ENCODE results near the gene TMEM9. TPM values are rescaled to one million over a fixed set of nuclear protein-coding genes. Genes with fewer than 3 reads are reported as not detected.
A peak's percentile ranks its signal among the peaks of the same experiment; 100 is the strongest.

TMEM9 gene
- total and polyA plus RNA-seq, 9 of the 15 experiments (the other 6 are each of a cell fraction or from before 2014, with no cell fraction given) = 30.4 to 107 (median 67.6) TPM

DNA sequence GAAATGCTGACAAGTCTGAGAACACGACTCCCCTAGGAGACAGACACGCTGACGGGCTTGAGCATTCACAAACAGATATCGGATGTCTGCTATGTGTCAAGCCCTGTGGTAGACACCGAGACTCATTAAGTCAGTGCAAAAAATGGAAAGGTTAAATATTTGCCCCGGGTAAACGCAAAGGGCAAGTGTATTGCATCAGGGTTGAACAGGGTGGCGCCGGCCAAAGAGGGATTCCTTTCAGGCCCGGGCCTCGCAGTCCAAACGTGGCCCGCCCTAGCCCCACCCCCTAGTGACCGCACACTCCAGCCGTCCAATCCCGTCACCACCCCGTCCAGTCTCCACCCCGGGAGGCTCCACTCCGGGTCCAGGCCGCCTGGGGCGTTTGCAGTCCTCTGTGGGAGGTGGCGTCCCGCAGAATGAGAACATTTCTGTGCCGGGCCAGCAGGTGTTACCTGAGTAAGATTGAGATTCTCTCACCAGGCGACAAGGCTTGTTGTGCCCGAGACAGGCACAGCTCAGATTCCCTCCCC, 16.3 kb upstream of the TMEM9 start (continued):
- TF ChIP-seq ZNF239 (CRISPR knock-in tag; IDR thresholded peaks at IDR 0.05) (no peak), CEBPB (tag; IDR thresholded peaks at IDR 0.05) (peak; percentile 95), MBD2 (IDR thresholded peaks at IDR 0.05; ENCODE audit: borderline replicate concordance, low read depth) (peak; percentile 43; the same call in 1 of the 2 replicates), ZNF79 (CRISPR knock-in tag; IDR thresholded peaks at IDR 0.05; ENCODE audit: low read depth) (no peak), MXI1 (IDR thresholded peaks at IDR 0.05; ENCODE audit: low read depth, low read length) (no peak), ATF1 (CRISPR knock-in tag; IDR thresholded peaks at IDR 0.05) (no peak), ATF1 (tag; IDR thresholded peaks at IDR 0.05) (peak; percentile 80), CTBP1 (IDR thresholded peaks at IDR 0.05; ENCODE audit: borderline replicate concordance) (peak; percentile 87), SMAD4 (CRISPR knock-in tag; conservative IDR thresholded peaks at IDR 0.05) (peak; percentile 98), MECOM (CRISPR knock-in tag; IDR thresholded peaks at IDR 0.05) (peak; percentile 83), CEBPG (CRISPR knock-in tag; IDR thresholded peaks at IDR 0.05) (peak; percentile 99), CEBPG (tag; conservative IDR thresholded peaks at IDR 0.05 in 1 of 2, IDR thresholded peaks at IDR 0.05 in 1 of 2) (peak; percentile 95 to 97), ZNF583 (CRISPR knock-in tag; IDR thresholded peaks at IDR 0.05) (peak; percentile 81), SMARCA4 (IDR thresholded peaks at IDR 0.05) (peak; percentile 70), ZSCAN32 (CRISPR knock-in tag; IDR thresholded peaks at IDR 0.05) (peak; percentile 83), TEAD2 (tag; IDR thresholded peaks at IDR 0.05) (no peak)
- TF ChIP-seq, protein P1, sequence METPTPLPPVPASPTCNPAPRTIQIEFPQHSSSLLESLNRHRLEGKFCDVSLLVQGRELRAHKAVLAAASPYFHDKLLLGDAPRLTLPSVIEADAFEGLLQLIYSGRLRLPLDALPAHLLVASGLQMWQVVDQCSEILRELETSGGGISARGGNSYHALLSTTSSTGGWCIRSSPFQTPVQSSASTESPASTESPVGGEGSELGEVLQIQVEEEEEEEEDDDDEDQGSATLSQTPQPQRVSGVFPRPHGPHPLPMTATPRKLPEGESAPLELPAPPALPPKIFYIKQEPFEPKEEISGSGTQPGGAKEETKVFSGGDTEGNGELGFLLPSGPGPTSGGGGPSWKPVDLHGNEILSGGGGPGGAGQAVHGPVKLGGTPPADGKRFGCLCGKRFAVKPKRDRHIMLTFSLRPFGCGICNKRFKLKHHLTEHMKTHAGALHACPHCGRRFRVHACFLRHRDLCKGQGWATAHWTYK (CRISPR knock-in tag; IDR thresholded peaks at IDR 0.05) = 0 out of 2 replicates have a peak, but pooled peaks have one; percentile 62
- TF ChIP-seq, protein P2, sequence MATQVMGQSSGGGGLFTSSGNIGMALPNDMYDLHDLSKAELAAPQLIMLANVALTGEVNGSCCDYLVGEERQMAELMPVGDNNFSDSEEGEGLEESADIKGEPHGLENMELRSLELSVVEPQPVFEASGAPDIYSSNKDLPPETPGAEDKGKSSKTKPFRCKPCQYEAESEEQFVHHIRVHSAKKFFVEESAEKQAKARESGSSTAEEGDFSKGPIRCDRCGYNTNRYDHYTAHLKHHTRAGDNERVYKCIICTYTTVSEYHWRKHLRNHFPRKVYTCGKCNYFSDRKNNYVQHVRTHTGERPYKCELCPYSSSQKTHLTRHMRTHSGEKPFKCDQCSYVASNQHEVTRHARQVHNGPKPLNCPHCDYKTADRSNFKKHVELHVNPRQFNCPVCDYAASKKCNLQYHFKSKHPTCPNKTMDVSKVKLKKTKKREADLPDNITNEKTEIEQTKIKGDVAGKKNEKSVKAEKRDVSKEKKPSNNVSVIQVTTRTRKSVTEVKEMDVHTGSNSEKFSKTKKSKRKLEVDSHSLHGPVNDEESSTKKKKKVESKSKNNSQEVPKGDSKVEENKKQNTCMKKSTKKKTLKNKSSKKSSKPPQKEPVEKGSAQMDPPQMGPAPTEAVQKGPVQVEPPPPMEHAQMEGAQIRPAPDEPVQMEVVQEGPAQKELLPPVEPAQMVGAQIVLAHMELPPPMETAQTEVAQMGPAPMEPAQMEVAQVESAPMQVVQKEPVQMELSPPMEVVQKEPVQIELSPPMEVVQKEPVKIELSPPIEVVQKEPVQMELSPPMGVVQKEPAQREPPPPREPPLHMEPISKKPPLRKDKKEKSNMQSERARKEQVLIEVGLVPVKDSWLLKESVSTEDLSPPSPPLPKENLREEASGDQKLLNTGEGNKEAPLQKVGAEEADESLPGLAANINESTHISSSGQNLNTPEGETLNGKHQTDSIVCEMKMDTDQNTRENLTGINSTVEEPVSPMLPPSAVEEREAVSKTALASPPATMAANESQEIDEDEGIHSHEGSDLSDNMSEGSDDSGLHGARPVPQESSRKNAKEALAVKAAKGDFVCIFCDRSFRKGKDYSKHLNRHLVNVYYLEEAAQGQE (IDR thresholded peaks at IDR 0.05; ENCODE audit: borderline replicate concordance) = peak; percentile 80
- TF ChIP-seq, protein P2 (CRISPR knock-in tag; IDR thresholded peaks at IDR 0.05; ENCODE audit: low read depth) = 0 out of 2 replicates have a peak, but pooled peaks have one; percentile 23

All from K562 (cell line).